Left lung (tissue), 10 donors: ENCODE results near the gene TIMM50. TPM values are rescaled to one million over a fixed set of nuclear protein-coding genes. Genes with fewer than 3 reads are reported as not detected.

Experiments used
- ATAC-seq: fragments of 200-7000 bp; cut with Tn5 transposase; one replicate; pipeline ENCODE4 v1.9.1; 2020; ENCODE audit warnings: moderate library complexity
- DNase-seq, 4 donors: peaks; one replicate each; pipeline ENCODE4 v3.0.0-alpha.2; 2013 to 2020
- H3K27ac ChIP-seq, 2 donors: fragments of 200-600 bp; sonication (generic) in 1 of 2; one replicate each; pipeline versions ENCODE4 v1.5.0 to v1.8.0; 2020 to 2021
- H3K27me3 ChIP-seq, 2 donors: fragments of 200-600 bp; sonication (generic) in 1 of 2; one replicate each; pipeline versions ENCODE4 v1.5.0 to v1.8.0; 2020 to 2021
- H3K36me3 ChIP-seq, 2 donors: fragments of 200-600 bp; sonication (generic) in 1 of 2; one replicate each; pipeline versions ENCODE4 v1.5.0 to v1.8.0; 2020 to 2021
- H3K4me1 ChIP-seq, 2 donors: fragments of 200-600 bp; one replicate each; pipeline ENCODE4 v1.8.0; 2021
- H3K4me3 ChIP-seq, 2 donors: fragments of 200-600 bp; sonication (generic) in 1 of 2; one replicate each; pipeline versions ENCODE4 v1.5.0 to v1.8.0; 2020 to 2021; ENCODE audit warnings: mild to moderate bottlenecking in 1 of 2
- H3K9me3 ChIP-seq, 2 donors: fragments of 200-600 bp; sonication (generic) in 1 of 2; one replicate each; pipeline versions ENCODE4 v1.5.0 to v1.8.0; 2020 to 2021
- intact Hi-C, 2 donors: fragments of 100-400 bp; cut with DNase I; formaldehyde crosslinking; loops; one replicate each; pipeline versions ENCODE4 v1.11.2 to v1.14.2; 2022
- polyA plus RNA-seq, 6 donors: library from polyadenylated mRNA; unstranded; fragments of 120-200 nt; gene quantifications; one replicate each; pipeline ENCODE4 v1.2.1, GENCODE V29; 2013; ENCODE audit not compliant: insufficient read length in 6 of 6
- total RNA-seq, 2 donors: library from RNA; stranded (reverse); fragmentation: NEBNext Ultra II Directional; extraction: Animal tissue kit (Norgen Biotek cat#: 25700); gene quantifications; one replicate each; pipeline ENCODE4 v1.2.1, GENCODE V29; 2021
- TF ChIP-seq, protein P1 (sequence below), 2 donors: fragments of 200-600 bp; sonication (generic) in 1 of 2; IDR thresholded peaks; one replicate each; pipeline versions ENCODE4 v1.5.0 to v1.8.0; 2021; ENCODE audit warnings: antibody characterized with exemption in 2 of 2
- donor health status: DM: no; HTN: yes; CAD: no.
- donor health status: DM: no; HTN: no; CAD: no.

The TIMM50 gene
- total and polyA plus RNA-seq, 8 donors: 46.0 to 76.0 (median 68.4) TPM

DNA sequence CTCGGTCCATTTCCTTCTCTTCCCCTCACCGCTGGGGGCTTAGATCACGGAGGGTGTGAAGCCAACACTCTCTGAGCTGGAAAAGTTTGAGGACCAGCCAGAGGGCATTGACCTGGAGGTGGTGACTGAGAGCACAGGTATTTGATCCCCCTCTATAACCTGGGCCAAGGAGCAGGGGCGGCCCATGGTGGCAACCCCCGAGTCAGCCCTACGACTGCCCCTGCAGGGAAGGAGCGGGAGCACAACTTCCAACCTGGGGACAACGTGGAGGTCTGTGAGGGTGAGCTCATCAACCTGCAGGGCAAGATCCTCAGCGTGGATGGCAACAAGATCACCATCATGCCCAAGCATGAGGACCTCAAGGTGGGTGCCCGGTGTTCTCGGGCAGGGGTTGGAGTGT lies 11.6 kb upstream of the TIMM50 start:
- intact Hi-C loops: no loop called here
- Histone ChIP-seq H3K27me3 (no peaks in the 10 kb centered on the region), H3K4me3 (no peak overlapping the region), H3K27ac (no peak overlapping the region), H3K9me3 (no peaks in the 10 kb centered on the region), H3K4me1 (no peaks in the 10 kb centered on the region), H3K36me3 (peaks cover 0 to 100% of the 10 kb centered on the region in 2 donors)
- TF ChIP-seq, protein P1, sequence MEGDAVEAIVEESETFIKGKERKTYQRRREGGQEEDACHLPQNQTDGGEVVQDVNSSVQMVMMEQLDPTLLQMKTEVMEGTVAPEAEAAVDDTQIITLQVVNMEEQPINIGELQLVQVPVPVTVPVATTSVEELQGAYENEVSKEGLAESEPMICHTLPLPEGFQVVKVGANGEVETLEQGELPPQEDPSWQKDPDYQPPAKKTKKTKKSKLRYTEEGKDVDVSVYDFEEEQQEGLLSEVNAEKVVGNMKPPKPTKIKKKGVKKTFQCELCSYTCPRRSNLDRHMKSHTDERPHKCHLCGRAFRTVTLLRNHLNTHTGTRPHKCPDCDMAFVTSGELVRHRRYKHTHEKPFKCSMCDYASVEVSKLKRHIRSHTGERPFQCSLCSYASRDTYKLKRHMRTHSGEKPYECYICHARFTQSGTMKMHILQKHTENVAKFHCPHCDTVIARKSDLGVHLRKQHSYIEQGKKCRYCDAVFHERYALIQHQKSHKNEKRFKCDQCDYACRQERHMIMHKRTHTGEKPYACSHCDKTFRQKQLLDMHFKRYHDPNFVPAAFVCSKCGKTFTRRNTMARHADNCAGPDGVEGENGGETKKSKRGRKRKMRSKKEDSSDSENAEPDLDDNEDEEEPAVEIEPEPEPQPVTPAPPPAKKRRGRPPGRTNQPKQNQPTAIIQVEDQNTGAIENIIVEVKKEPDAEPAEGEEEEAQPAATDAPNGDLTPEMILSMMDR (IDR thresholded peaks at IDR 0.05): no peak
- ATAC-seq (no peak), DNase-seq (peak in 1 of 4 donors; percentile 34)

GRCh38 chr19:39469567-39469966 lies 11.1 kb upstream of the TIMM50 start:
- H3K27me3 ChIP-seq: no peaks in the 10 kb centered on the region
- DNase-seq (peak in 1 of 4 donors; percentile 16), ATAC-seq (peak; percentile 10)
- no peaks in the 10 kb centered on the region for H3K4me1 ChIP-seq
- intact Hi-C loops: no loop called here
- H3K9me3 ChIP-seq: no peaks in the 10 kb centered on the region
- no peak overlapping the region for H3K4me3 ChIP-seq
- H3K36me3 ChIP-seq: peaks cover 3 to 100% of the 10 kb centered on the region in 2 donors
- TF ChIP-seq, protein P1 (IDR thresholded peaks at IDR 0.05): no peak
- H3K27ac ChIP-seq: no peak overlapping the region

GRCh38 chr19:39470724-39471339 lies 9.8 kb upstream of the TIMM50 start:
- TF ChIP-seq, protein P1 (IDR thresholded peaks at IDR 0.05): no peak
- intact Hi-C loops: loop anchor here in 1 of 2 donors (10.0 kb wide), 1 partner anchor 64 kb away; the partner anchor contains the start of gene EID2B
- Histone ChIP-seq H3K27ac (no peak overlapping the region), H3K27me3 (no peaks in the 10 kb centered on the region), H3K4me3 (no peak overlapping the region), H3K4me1 (no peaks in the 10 kb centered on the region), H3K36me3 (peaks cover 3 to 100% of the 10 kb centered on the region in 2 donors), H3K9me3 (no peaks in the 10 kb centered on the region)
- DNase-seq: no peak
- ATAC-seq: no peak

DNA sequence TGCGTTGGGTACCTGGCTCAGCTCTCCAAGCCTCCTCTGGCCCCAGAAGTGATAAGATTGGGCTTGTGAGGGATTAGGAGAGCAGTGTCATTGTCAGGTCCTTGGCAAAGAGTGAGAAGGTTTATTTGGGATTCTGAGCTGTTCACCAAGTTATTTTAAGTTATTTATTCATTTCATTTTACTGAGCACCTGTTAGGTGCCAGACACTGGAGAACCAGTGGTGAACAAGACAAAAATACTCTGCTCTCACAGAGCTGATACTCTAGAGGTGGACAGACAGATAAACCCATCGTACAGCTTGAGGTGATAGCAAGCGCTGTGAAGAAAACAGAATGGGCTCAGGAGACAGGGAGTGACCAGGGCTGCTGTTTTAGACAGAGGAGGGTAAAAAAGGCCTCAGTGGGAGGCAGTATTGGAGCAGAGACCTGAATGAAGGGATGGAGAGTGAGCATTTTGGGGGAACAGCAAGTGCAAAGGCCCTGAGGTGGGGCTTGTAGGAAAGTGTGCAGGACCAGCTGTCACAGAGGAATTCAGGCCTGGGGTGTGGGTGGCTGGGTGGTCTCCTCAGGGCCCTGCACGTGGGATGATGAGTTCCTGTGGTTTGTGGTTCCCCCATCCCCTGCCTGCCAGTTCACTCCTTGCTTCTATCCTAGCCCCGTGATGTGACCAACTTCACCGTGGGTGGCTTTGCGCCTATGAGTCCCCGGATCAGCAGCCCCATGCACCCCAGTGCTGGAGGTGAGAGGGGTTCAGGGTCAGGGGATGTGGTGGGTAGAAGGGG lies 8.7 kb upstream of the TIMM50 start:
- peak in 1 of 4 donors; percentile 29 for DNase-seq
- Histone ChIP-seq H3K36me3 (peaks cover 3 to 97% of the 10 kb centered on the region in 2 donors), H3K4me3 (no peak overlapping the region), H3K4me1 (no peaks in the 10 kb centered on the region), H3K27ac (no peak overlapping the region), H3K9me3 (no peaks in the 10 kb centered on the region), H3K27me3 (no peaks in the 10 kb centered on the region)
- ATAC-seq: no peak
- TF ChIP-seq, protein P1 (IDR thresholded peaks at IDR 0.05): no peak
- intact Hi-C loops: loop anchor here in 1 of 2 donors (10.0 kb wide), 1 partner anchor 63 kb away; the partner anchor contains the start of gene EID2B
